Peyer's patch (tissue), 4 donors: ENCODE results near the gene HGD. TPM values are rescaled to one million over a fixed set of nuclear protein-coding genes. Genes with fewer than 3 reads are reported as not detected.
A peak's percentile ranks its signal among the peaks of the same experiment; 100 is the strongest.

ENCODE experiments used
- DNase-seq, 3 donors: peaks; one replicate each; pipeline ENCODE4 v3.0.0-alpha.2; 2017 to 2019
- H3K27ac ChIP-seq, 4 donors: fragments of 200-600 bp; sonication (generic); one replicate each; pipeline ENCODE4 v1.5.1; 2016 to 2019
- H3K27me3 ChIP-seq, 2 donors: fragments of 200-600 bp; sonication (generic); one replicate each; pipeline ENCODE4 v1.5.1; 2019
- H3K36me3 ChIP-seq, 3 donors: fragments of 200-600 bp; sonication (generic); one replicate each; pipeline ENCODE4 v1.5.1; 2016 to 2019
- H3K4me1 ChIP-seq, 4 donors: fragments of 200-600 bp; sonication (generic); one replicate each; pipeline ENCODE4 v1.5.1; 2016 to 2019
- H3K4me3 ChIP-seq, 4 donors: fragments of 200-600 bp; sonication (generic); 1 replicate in 3 of 4; 2 replicates in 1 of 4; pipeline ENCODE4 v1.5.1; 2016 to 2019; ENCODE audit warnings: mild to moderate bottlenecking in 1 of 4
- H3K9me3 ChIP-seq, 4 donors: fragments of 200-600 bp; sonication (generic); one replicate each; pipeline ENCODE4 v1.5.1; 2016 to 2019; ENCODE audit warnings: mild to moderate bottlenecking in 1 of 4
- POLR2A ChIP-seq, 2 donors: fragments of 450-650 bp; IDR thresholded peaks; one replicate each; pipeline ENCODE4 v1.5.1; 2017; ENCODE audit warnings: antibody characterized with exemption in 2 of 2, mild to moderate bottlenecking in 2 of 2, moderate library complexity in 2 of 2
- total RNA-seq, 4 donors: library from RNA; depleted of rRNA; stranded (reverse); fragments of >200 nt; gene quantifications; one replicate each; pipeline ENCODE4 v1.1.0, GENCODE V29; 2016
- TF ChIP-seq, protein P1 (sequence below), 6 experiments: fragments of 450-650 bp in 4 of 6; fragments of 200-600 bp in 2 of 6; sonication (generic) in 1 of 6; IDR thresholded peaks; one replicate each; pipeline ENCODE4 v1.5.1; 2017 to 2019; ENCODE audit warnings: antibody characterized with exemption in 6 of 6, mild to moderate bottlenecking in 3 of 6, moderate library complexity in 1 of 6

Gene HGD
- total RNA-seq, 4 donors from 2014 or later, result 14.9 to 140 (median 99.8) TPM

DNA sequence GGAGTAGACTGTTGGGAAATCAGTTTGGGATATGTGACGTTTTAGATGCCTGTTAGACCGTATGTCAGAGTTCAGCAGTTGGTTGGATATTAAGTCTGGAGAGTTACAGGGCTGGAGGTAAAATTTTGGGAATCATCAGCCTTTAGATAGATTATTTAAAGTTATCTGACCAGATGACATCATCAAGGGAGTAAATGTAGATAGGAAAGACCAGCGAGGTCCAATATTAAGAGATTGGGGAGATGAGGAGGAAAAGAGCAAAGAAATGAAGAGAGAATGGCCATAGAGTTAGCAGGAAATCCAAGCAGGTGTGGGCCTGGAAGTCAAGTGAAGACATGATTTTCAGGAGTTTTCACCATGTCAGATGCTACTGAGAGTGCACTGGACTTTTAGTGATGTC lies 82.8 kb downstream of the HGD start:
- Histone ChIP-seq H3K4me3 (no peak overlapping the region), H3K36me3 (peaks cover 0 to 36% (median 0%) of the 10 kb centered on the region in 3 donors), H3K4me1 (peaks cover 0 to 18% (median 5%) of the 10 kb centered on the region in 4 donors), H3K27ac (no peak overlapping the region), H3K27me3 (no peaks in the 10 kb centered on the region), H3K9me3 (no peaks in the 10 kb centered on the region)
- TF ChIP-seq, protein P1, sequence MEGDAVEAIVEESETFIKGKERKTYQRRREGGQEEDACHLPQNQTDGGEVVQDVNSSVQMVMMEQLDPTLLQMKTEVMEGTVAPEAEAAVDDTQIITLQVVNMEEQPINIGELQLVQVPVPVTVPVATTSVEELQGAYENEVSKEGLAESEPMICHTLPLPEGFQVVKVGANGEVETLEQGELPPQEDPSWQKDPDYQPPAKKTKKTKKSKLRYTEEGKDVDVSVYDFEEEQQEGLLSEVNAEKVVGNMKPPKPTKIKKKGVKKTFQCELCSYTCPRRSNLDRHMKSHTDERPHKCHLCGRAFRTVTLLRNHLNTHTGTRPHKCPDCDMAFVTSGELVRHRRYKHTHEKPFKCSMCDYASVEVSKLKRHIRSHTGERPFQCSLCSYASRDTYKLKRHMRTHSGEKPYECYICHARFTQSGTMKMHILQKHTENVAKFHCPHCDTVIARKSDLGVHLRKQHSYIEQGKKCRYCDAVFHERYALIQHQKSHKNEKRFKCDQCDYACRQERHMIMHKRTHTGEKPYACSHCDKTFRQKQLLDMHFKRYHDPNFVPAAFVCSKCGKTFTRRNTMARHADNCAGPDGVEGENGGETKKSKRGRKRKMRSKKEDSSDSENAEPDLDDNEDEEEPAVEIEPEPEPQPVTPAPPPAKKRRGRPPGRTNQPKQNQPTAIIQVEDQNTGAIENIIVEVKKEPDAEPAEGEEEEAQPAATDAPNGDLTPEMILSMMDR (IDR thresholded peaks at IDR 0.05), result no peak
- TF ChIP-seq POLR2A (IDR thresholded peaks at IDR 0.05), result no peak
- no peak for DNase-seq

DNA sequence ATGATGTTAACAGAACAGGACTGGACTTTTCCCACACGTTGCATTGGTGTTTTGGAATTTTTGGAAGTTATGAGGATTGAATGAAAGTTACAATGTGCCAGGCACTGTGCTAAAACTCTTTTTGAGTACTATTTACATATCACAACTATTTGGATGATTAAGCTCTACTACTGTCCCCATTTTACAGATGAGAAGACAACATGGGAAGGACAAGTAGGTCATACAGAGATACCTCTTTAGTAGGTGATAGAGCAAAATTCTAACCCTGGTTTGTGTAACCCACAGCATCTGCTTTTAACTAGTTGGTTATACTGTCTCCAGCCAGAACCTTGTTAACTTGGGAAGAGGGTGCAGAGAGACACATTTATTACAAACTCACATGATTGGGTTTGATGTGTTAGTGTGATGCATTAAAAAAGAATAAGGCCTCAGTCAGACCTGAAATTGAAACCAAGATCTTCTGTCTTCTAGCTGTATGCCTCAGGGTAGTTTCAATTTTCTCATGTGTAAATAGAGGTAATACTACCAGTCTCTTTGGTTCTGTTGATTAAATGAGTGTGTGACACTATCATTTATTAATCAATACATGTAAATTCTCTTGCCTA lies 84.5 kb downstream of the HGD start:
- H3K4me3 ChIP-seq, result peak overlapping the region in 3 of 4 donors; percentile 73 to 96 (median 83)
- DNase-seq, result no peak

DNA sequence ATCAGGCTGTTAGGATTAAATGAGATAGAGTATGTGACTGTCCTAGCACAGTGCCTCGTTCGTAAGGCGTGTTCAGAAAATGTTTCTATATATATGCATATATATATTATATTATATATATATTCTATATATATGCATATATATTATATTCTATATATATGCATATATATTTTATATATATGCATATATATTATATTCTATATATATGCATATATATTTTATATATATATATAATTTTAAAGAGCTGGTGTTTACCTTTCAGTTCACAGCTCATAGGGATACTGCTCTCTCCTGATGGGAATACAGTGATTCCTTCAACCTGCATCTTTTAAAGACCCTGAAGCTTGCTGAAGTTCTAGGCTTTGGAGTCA lies 85.2 kb downstream of the HGD start:
- peak overlapping the region; percentile 78 to 93 (median 88) for H3K27ac ChIP-seq
- TF ChIP-seq, protein P1 (IDR thresholded peaks at IDR 0.05), result no peak
- no peak for TF ChIP-seq POLR2A (IDR thresholded peaks at IDR 0.05)
- H3K36me3 ChIP-seq, result peaks cover 0 to 26% (median 0%) of the 10 kb centered on the region in 3 donors
- no peaks in the 10 kb centered on the region for H3K9me3 ChIP-seq
- H3K4me1 ChIP-seq, result peaks cover 0 to 18% (median 5%) of the 10 kb centered on the region in 4 donors
- H3K27me3 ChIP-seq, result no peaks in the 10 kb centered on the region
- no peak for DNase-seq
- peak overlapping the region; percentile 61 to 96 (median 78) for H3K4me3 ChIP-seq

More for the DNA sequence above, 84.5 kb downstream of the HGD start:
- Histone ChIP-seq H3K36me3 (peaks cover 0 to 33% (median 0%) of the 10 kb centered on the region in 3 donors), H3K27me3 (no peaks in the 10 kb centered on the region), H3K27ac (peak overlapping the region in 1 of 4 donors; percentile 78), H3K9me3 (no peaks in the 10 kb centered on the region), H3K4me1 (peaks cover 0 to 18% (median 5%) of the 10 kb centered on the region in 4 donors)
- no peak for TF ChIP-seq POLR2A (IDR thresholded peaks at IDR 0.05)
- TF ChIP-seq, protein P1 (IDR thresholded peaks at IDR 0.05), result no peak

DNA sequence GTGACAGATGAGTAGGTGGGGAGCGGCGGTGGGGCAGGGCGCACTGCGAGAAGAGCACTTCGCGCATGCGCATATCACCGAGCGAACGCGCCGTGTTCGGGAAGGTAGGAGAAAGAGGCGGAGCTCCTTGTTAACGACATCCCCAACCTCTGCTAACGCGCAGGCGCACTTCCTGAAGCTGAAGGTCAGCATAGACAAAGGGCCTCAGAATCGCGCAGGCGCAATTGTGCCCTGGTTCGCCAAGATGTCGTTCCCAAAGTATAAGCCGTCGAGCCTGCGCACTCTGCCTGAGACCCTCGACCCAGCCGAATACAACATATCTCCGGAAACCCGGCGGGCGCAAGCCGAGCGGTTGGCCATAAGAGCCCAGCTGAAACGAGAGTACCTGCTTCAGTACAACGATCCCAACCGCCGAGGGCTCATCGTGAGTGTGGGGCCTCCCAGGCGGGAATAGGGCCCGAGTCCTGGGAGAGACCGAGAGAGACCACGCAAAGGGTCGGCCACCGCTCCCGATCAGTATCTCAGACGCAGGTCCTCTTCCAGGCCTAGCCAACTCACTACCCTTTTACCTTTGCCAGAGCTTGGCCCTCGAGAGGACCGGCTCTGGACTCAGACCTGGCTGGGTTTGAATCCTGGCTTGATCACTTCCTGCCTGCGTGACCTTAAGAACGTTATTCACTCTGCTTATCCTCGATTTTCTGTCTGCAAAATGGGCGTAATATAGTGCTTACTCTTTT lies 85.8 kb downstream of the HGD start, which contains the start of gene NDUFB4:
TSS of gene NDUFB4 (plus strand) at position 221 of the 737 bp plus-strand sequence. CDS start at position 245, 24 bp downstream.
- Histone ChIP-seq H3K4me1 (peaks cover 0 to 18% (median 5%) of the 10 kb centered on the region in 4 donors), H3K27ac (peak within 1 kb of the TSS; percentile 78 to 93 (median 88)), H3K4me3 (peak within 1 kb of the TSS; percentile 61 to 96 (median 78)), H3K36me3 (peaks cover 0 to 20% (median 0%) of the 10 kb centered on the region in 3 donors), H3K27me3 (no peaks in the 10 kb centered on the region), H3K9me3 (no peaks in the 10 kb centered on the region)
- DNase-seq, result peak; percentile 93 to 99 (median 95)
- peak; percentile 57 to 69 for TF ChIP-seq POLR2A (IDR thresholded peaks at IDR 0.05)
- TF ChIP-seq, protein P1 (IDR thresholded peaks at IDR 0.05), result no peak

DNA sequence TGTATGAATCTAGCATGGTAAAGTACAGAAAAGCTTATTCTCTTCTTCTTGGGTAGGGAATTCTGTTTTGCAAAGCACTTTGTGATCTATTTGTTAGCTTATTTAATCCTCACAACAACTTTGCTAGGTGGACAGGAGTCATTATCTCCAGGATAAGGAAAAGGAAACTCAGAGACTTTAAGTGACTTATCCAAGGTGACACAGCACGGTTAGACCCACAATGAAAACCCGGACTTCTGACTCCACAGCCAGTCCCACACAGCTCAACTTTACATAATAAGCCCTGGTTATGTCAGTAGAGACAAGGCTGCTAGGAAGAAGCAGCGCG lies 86.3 kb downstream of the HGD start:
- TF ChIP-seq, protein P1 (IDR thresholded peaks at IDR 0.05), result no peak
- no peak for TF ChIP-seq POLR2A (IDR thresholded peaks at IDR 0.05)

More for the DNA sequence above, 86.3 kb downstream of the HGD start:
- H3K36me3 ChIP-seq, result peaks cover 0 to 15% (median 0%) of the 10 kb centered on the region in 3 donors
- H3K9me3 ChIP-seq, result no peaks in the 10 kb centered on the region
- H3K4me3 ChIP-seq, result peak overlapping the region; percentile 61 to 96 (median 78)
- H3K4me1 ChIP-seq, result peaks cover 0 to 18% (median 5%) of the 10 kb centered on the region in 4 donors
- H3K27me3 ChIP-seq, result no peaks in the 10 kb centered on the region
- H3K27ac ChIP-seq, result peak overlapping the region; percentile 78 to 93 (median 88)
- DNase-seq, result no peak
